ENCODE data around the gene OR10K1.
A peak's percentile ranks its signal among the peaks of the same experiment; 100 is the strongest.

The OR10K1 gene

GRCh38 chr1:158509471-158510156 lies 48.0 kb downstream of the OR10K1 start:
- intact Hi-C loops (cut with DNase I): no loop called here
- peak in 1 of 42 donors; percentile 7 for DNase-seq

- intact Hi-C loops (cut with DNase I): no loop called here
- no peak for DNase-seq
Measured at GRCh38 chr1:158516966-158517365, 55.3 kb downstream of the OR10K1 start.
